ENCODE results near the gene ANAPC13. TPM values are rescaled to one million over a fixed set of nuclear protein-coding genes. Genes with fewer than 3 reads are reported as not detected.

ANAPC13 gene
- total RNA-seq, 1 experiment from 2014 or later: 57.0 TPM

DNA sequence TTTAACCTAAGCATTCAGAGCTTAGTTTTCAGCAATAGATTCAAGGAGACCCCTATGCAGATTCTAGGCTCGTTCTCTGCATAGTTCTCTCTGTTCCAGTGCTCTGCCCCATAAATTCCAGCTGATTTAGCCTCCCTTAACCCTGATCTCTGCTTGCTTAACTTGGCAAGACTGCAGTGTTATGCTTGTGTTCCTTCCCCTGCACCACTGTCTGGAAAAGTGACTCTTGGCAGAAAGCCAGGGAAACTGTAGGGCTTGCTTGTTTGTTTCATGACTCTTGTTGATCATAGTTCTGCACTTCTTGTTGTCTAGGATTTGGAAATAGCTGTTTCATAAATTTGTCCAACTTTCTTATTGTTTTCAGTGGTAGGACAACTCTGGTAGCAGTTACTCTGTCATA lies 40.1 kb downstream of the ANAPC13 start:
- H3K9me3 Mint-ChIP-seq (ENCODE audit: unreplicated experiment): peaks cover 10% of the 10 kb centered on the region
- POLR2A ChIA-PET: interaction anchor here (0.6 kb wide), 1 partner anchor 71 kb away, joined by 4 read pairs; the partner anchor contains the start of gene AMOTL2
- CTCF ChIA-PET: no interaction called here
- no peaks in the 10 kb centered on the region for H3K27me3 Mint-ChIP-seq (ENCODE audit: insufficient read depth, unreplicated experiment)
- no peaks in the 10 kb centered on the region for H3K36me3 ChIP-seq (ENCODE audit: control insufficient read depth, insufficient read depth, low read length)
- no peak overlapping the region for H3K27ac Mint-ChIP-seq (ENCODE audit: unreplicated experiment)
- H3K36me3 Mint-ChIP-seq (ENCODE audit: insufficient read depth, unreplicated experiment): no peaks in the 10 kb centered on the region
- peaks cover 3% of the 10 kb centered on the region; the same call in 1 of the 2 replicates for H3K4me1 ChIP-seq
- peaks cover 24% of the 10 kb centered on the region for H3K4me1 Mint-ChIP-seq (ENCODE audit: low read depth, unreplicated experiment)
- no TSS peak for BruUV-seq (replicated peaks)
- H3K4me3 Mint-ChIP-seq (ENCODE audit: unreplicated experiment): no peak overlapping the region
- no peaks in the 10 kb centered on the region for H3K27me3 ChIP-seq (replicated peaks; ENCODE audit: control insufficient read depth, insufficient read depth, low read length)
- DNase-seq: no peak
- TF ChIP-seq CTCF (IDR thresholded peaks at IDR 0.05; ENCODE audit: insufficient read depth in 1 of 2, low read depth in 1 of 2, low read length in 1 of 2, severe bottlenecking in 1 of 2, unreplicated experiment in 1 of 2): no peak
- intact Hi-C loops (cut with micrococcal nuclease; ENCODE audit: unreplicated experiment): no loop called here
- H3K4me3 ChIP-seq (ENCODE audit: low read depth, low read length): no peak overlapping the region
- no peaks in the 10 kb centered on the region for H3K9me3 ChIP-seq

DNA sequence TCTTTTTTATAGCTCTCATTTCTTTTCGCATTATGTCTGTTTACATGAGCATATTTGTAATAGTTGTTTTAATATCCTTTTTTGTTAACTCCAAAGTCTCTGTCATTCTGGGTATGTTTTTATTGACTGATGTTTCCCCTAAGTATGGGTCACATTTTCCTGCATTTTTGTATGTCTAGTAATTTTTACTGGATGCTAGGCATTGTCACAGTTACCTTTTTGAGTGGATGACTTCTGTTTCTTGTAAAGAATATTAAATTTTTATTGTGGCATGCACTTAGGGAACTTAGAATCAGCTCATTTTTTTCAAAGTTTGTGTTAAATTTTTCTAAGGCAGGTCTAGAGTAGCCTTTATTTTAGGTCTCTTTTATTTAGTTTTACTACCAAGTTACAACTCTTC lies 40.7 kb downstream of the ANAPC13 start:
- BruUV-seq (replicated peaks): no TSS peak
- CTCF ChIA-PET: no interaction called here
- no peaks in the 10 kb centered on the region for H3K27me3 ChIP-seq (replicated peaks; ENCODE audit: control insufficient read depth, insufficient read depth, low read length)
- Mint-ChIP-seq H3K27me3 (ENCODE audit: insufficient read depth, unreplicated experiment) (no peaks in the 10 kb centered on the region), H3K4me1 (ENCODE audit: low read depth, unreplicated experiment) (peaks cover 24% of the 10 kb centered on the region), H3K27ac (ENCODE audit: unreplicated experiment) (no peak overlapping the region), H3K4me3 (ENCODE audit: unreplicated experiment) (no peak overlapping the region), H3K9me3 (ENCODE audit: unreplicated experiment) (peaks cover 10% of the 10 kb centered on the region), H3K36me3 (ENCODE audit: insufficient read depth, unreplicated experiment) (no peaks in the 10 kb centered on the region)
- no peak for TF ChIP-seq CTCF (IDR thresholded peaks at IDR 0.05; ENCODE audit: insufficient read depth in 1 of 2, low read depth in 1 of 2, low read length in 1 of 2, severe bottlenecking in 1 of 2, unreplicated experiment in 1 of 2)
- no peak overlapping the region for H3K4me3 ChIP-seq (ENCODE audit: low read depth, low read length)
- H3K4me1 ChIP-seq: peaks cover 3% of the 10 kb centered on the region; the same call in 1 of the 2 replicates
- no peaks in the 10 kb centered on the region for H3K36me3 ChIP-seq (ENCODE audit: control insufficient read depth, insufficient read depth, low read length)
- POLR2A ChIA-PET: interaction anchor here (0.6 kb wide), 1 partner anchor 71 kb away, joined by 4 read pairs; the partner anchor contains the start of gene AMOTL2
- intact Hi-C loops (cut with micrococcal nuclease; ENCODE audit: unreplicated experiment): no loop called here
- DNase-seq: no peak
- no peaks in the 10 kb centered on the region for H3K9me3 ChIP-seq

DNA sequence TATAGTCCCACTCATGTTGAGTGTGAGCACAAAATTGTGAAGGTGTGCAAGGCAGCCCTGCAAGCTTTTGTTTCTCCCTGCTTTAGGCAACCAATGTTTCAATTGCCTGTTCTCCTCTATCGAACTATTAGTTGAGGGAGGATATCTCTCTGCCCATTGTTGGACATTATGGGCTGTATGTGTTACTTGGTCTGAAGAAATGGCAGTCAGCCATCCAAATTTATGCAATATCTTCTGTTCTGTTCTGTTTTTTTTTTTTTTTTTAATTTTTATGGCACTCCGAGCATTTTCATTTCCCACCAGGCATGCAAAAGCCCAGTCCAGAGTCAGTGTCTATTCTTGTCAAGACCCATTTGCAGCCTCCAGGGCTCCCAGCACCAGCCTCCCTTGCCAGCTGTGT lies 44.0 kb downstream of the ANAPC13 start:
- intact Hi-C loops (cut with micrococcal nuclease; ENCODE audit: unreplicated experiment): no loop called here
- POLR2A ChIA-PET: no interaction called here
- no peaks in the 10 kb centered on the region for H3K36me3 Mint-ChIP-seq (ENCODE audit: insufficient read depth, unreplicated experiment)

More for the DNA sequence above, 44.0 kb downstream of the ANAPC13 start:
- no peak overlapping the region for H3K4me3 Mint-ChIP-seq (ENCODE audit: unreplicated experiment)
- CTCF ChIA-PET: no interaction called here
- no peak overlapping the region for H3K27ac Mint-ChIP-seq (ENCODE audit: unreplicated experiment)
- Histone ChIP-seq H3K36me3 (ENCODE audit: control insufficient read depth, insufficient read depth, low read length) (no peaks in the 10 kb centered on the region), H3K4me1 (no peaks in the 10 kb centered on the region), H3K4me3 (ENCODE audit: low read depth, low read length) (no peak overlapping the region), H3K27me3 (replicated peaks; ENCODE audit: control insufficient read depth, insufficient read depth, low read length) (no peaks in the 10 kb centered on the region), H3K9me3 (no peaks in the 10 kb centered on the region)
- DNase-seq: no peak
- H3K4me1 Mint-ChIP-seq (ENCODE audit: low read depth, unreplicated experiment): peaks cover 13% of the 10 kb centered on the region
- no TSS peak for BruUV-seq (replicated peaks)
- H3K27me3 Mint-ChIP-seq (ENCODE audit: insufficient read depth, unreplicated experiment): no peaks in the 10 kb centered on the region
- no peak for TF ChIP-seq CTCF (IDR thresholded peaks at IDR 0.05; ENCODE audit: insufficient read depth in 1 of 2, low read depth in 1 of 2, low read length in 1 of 2, severe bottlenecking in 1 of 2, unreplicated experiment in 1 of 2)
- peaks cover 10% of the 10 kb centered on the region for H3K9me3 Mint-ChIP-seq (ENCODE audit: unreplicated experiment)

Data from Caco-2 (cell line).